ENCODE results near the gene CYP2W1.

DNA sequence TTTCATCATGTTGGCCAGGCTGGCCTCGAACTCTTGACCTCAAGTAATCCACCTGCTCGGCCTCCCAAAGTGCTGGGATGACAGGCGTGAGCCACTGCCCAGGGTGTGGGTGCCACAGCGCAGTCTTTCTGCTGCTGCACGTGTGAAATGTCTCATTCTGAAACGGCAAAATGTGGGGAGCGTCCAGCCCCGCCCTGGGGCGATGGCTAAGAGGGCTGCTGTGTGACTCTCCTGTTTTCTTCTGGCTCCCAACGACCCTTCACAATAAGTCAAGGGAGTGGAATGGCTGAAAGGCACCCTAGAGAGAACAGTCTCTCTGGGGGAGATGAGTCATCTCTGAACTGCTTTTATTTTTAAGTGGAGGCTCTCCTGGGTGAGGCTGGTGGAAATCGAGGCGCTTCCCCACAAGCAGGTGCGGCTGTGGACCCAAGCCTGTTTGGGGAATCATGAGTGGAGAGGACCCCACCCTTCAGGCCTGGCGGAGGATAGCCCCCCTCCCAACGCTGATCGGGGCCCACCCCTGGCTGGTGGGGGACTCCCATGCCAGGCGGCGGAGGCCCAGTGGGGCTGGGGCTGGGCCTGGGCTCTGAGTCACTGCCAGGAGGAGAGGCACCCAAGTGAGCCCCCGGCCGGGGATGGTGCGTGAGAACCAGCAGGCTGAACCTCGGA is 46.5 kb upstream of the CYP2W1 start:
- TF ChIP-seq, protein P1, sequence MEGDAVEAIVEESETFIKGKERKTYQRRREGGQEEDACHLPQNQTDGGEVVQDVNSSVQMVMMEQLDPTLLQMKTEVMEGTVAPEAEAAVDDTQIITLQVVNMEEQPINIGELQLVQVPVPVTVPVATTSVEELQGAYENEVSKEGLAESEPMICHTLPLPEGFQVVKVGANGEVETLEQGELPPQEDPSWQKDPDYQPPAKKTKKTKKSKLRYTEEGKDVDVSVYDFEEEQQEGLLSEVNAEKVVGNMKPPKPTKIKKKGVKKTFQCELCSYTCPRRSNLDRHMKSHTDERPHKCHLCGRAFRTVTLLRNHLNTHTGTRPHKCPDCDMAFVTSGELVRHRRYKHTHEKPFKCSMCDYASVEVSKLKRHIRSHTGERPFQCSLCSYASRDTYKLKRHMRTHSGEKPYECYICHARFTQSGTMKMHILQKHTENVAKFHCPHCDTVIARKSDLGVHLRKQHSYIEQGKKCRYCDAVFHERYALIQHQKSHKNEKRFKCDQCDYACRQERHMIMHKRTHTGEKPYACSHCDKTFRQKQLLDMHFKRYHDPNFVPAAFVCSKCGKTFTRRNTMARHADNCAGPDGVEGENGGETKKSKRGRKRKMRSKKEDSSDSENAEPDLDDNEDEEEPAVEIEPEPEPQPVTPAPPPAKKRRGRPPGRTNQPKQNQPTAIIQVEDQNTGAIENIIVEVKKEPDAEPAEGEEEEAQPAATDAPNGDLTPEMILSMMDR (IDR thresholded peaks at IDR 0.05; ENCODE audit: insufficient read depth, low read length): no peak
- TF ChIP-seq, protein P2, sequence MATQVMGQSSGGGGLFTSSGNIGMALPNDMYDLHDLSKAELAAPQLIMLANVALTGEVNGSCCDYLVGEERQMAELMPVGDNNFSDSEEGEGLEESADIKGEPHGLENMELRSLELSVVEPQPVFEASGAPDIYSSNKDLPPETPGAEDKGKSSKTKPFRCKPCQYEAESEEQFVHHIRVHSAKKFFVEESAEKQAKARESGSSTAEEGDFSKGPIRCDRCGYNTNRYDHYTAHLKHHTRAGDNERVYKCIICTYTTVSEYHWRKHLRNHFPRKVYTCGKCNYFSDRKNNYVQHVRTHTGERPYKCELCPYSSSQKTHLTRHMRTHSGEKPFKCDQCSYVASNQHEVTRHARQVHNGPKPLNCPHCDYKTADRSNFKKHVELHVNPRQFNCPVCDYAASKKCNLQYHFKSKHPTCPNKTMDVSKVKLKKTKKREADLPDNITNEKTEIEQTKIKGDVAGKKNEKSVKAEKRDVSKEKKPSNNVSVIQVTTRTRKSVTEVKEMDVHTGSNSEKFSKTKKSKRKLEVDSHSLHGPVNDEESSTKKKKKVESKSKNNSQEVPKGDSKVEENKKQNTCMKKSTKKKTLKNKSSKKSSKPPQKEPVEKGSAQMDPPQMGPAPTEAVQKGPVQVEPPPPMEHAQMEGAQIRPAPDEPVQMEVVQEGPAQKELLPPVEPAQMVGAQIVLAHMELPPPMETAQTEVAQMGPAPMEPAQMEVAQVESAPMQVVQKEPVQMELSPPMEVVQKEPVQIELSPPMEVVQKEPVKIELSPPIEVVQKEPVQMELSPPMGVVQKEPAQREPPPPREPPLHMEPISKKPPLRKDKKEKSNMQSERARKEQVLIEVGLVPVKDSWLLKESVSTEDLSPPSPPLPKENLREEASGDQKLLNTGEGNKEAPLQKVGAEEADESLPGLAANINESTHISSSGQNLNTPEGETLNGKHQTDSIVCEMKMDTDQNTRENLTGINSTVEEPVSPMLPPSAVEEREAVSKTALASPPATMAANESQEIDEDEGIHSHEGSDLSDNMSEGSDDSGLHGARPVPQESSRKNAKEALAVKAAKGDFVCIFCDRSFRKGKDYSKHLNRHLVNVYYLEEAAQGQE (IDR thresholded peaks at IDR 0.05; ENCODE audit: insufficient replicate concordance, low read depth): no peak
- TF ChIP-seq POLR2AphosphoS5 (IDR thresholded peaks at IDR 0.05; ENCODE audit: low read depth): no peak
- TF ChIP-seq GABPA (IDR thresholded peaks at IDR 0.05; ENCODE audit: low read depth): no peak
